ENCODE measurements around the gene PHKG1.
"Not testable (repeated sequence)": the region's sequence is repeated elsewhere in the genome, so short reads cannot be mapped to it uniquely, and the experiment has no call there.

The PHKG1 gene

GRCh38 chr7:56092789-56093531, at the start of gene PHKG1:
Gene PHKG1 (minus strand): TSS chr7:56092952. CDS start chr7:56088941, 4,011 bp downstream.
- DNase-seq: no peak

- not testable (repeated sequence) for DNase-seq
Measured at GRCh38 chr7:56131062-56131461, 38.3 kb upstream of the PHKG1 start.

GRCh38 chr7:56127241-56127975, 34.7 kb upstream of the PHKG1 start:
- DNase-seq: no peak

GRCh38 chr7:56125831-56126230, 33.1 kb upstream of the PHKG1 start:
- peak; percentile 57 for DNase-seq

GRCh38 chr7:56124981-56125380, 32.2 kb upstream of the PHKG1 start:
- DNase-seq: no peak

- no peak for DNase-seq
Measured at GRCh38 chr7:56121440-56121839, 28.7 kb upstream of the PHKG1 start.

GRCh38 chr7:56115852-56116538, 23.2 kb upstream of the PHKG1 start, which contains the start of gene NUPR2:
Gene NUPR2 (minus strand): TSS chr7:56116417. CDS start chr7:56116314, 103 bp downstream.
- DNase-seq: no peak

- not testable (repeated sequence) for DNase-seq
Measured at GRCh38 chr7:56112244-56112643, 19.5 kb upstream of the PHKG1 start.

- no peak for DNase-seq
Measured at GRCh38 chr7:56110611-56111010, 17.9 kb upstream of the PHKG1 start.

- DNase-seq: no peak
Measured at GRCh38 chr7:56107954-56108258, 15.2 kb upstream of the PHKG1 start.

- peak; percentile 99 for DNase-seq
Measured at GRCh38 chr7:56106108-56107073, 13.6 kb upstream of the PHKG1 start, which contains the start of gene CHCHD2. Gene CHCHD2 (minus strand): TSS chr7:56106476. CDS start chr7:56106413, 63 bp downstream.

GRCh38 chr7:56105508-56105907, 12.8 kb upstream of the PHKG1 start:
- peak; percentile 31 for DNase-seq

GRCh38 chr7:56104138-56104537, 11.4 kb upstream of the PHKG1 start:
- DNase-seq: not testable (repeated sequence)

- no peak for DNase-seq
Measured at GRCh38 chr7:56099653-56100052, 6.9 kb upstream of the PHKG1 start.

- not testable (repeated sequence) for DNase-seq
Measured at GRCh38 chr7:56098187-56099008, 5.6 kb upstream of the PHKG1 start.

- DNase-seq: peak; percentile 79
Measured at GRCh38 chr7:56097700-56098099, 4.9 kb upstream of the PHKG1 start.

- not testable (repeated sequence) for DNase-seq
Measured at GRCh38 chr7:56092388-56092787, 364 bp downstream of the PHKG1 start.

GRCh38 chr7:56091591-56091990, 1.2 kb downstream of the PHKG1 start:
- no peak for DNase-seq

- no peak for DNase-seq
Measured at GRCh38 chr7:56087445-56087844, 5.3 kb downstream of the PHKG1 start.

- DNase-seq: no peak
Measured at GRCh38 chr7:56086761-56087160, 6.0 kb downstream of the PHKG1 start.

GRCh38 chr7:56083150-56083785, 9.5 kb downstream of the PHKG1 start:
- DNase-seq: no peak
